Epidermal melanocyte (primary cell): ENCODE data around the gene SLC6A3.

Experiments used
- DNase-seq: peaks from one replicate; pipeline ENCODE4 v3.0.0; 2011; ENCODE audit warnings: low spot score; ENCODE audit not compliant: insufficient read length

SLC6A3 gene

DNA sequence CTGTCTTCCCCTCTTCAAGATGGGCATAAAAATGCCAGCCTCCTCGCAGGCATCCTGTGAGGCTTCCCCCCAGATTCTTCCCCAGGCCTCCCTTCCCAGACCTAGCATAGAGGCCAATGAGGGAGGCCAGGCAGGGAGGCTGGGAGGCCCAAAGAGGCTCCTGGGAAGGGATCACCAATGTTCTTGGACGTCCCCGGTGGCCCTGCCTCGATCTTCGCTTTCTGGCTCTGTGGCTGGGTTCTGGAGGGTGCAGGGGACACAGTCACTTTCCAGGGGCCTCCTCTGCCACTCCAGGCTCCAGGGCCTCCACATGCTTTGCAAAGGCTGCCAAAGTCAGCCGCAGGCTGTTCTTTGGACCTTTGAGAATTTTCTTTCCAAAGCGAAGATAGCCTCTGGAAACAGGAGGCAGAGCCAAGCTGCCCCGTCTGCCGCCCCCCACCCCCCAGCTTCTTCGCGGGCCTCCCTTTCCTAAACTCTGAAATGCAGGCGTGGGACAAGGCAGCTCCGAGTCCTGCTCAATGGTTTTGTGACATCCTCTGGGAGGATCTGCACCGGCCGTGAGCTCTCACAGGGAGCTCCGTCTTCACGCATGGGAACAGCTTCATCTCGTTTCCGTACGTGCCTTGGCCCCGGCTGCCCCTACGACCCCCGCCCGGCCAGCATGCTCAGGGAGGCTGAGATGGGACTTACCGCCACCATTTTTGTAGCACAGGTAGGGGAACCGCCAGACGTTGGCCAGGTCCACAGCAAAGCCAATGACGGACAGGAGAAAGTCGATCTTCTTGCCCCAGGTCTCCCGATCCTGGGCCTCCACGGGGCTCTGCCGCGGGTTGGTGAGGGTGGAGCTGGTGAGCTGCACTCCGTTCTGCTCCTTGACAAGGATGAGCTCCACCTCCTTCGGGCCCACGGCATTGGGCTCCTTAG is 2.8 kb downstream of the SLC6A3 start:
- DNase-seq: no peak

DNA sequence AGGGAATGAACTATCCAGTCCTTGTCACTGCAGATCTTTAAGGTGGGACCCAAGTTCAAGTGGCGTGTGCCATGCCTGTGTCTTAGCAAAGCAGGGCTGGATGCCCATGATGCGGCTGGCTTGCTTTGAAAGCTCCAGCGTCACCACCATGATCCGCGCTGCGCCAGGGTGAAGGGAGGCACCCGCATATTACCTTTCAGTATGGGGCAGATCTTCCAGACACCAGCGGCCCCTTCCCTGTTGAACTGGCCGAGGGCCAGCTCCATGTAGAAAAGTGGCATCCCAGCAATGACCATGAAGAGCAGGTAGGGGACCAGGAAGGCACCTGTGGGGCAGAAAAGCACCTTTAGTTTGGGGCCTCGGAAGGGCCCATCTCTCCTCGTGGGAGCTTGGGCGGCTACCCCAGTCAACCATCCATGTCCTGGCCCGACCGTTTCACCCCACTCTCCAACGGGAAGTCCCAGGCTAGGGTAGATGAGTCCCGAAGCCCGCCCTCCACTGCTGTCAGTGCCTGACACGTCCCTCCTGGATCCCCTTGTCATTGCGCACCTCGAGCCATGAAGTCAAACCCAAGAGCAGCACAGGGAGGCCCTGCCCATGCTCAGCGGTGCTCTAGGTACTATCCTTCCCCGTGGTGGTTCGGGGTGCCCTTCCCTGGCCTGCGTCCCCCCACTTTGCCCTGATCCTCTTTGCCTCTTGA is 3.9 kb downstream of the SLC6A3 start:
- no peak for DNase-seq

- DNase-seq: no peak
These were observed 5.1 kb downstream of the SLC6A3 start for GRCh38 chr5:1440098-1440493.

DNA sequence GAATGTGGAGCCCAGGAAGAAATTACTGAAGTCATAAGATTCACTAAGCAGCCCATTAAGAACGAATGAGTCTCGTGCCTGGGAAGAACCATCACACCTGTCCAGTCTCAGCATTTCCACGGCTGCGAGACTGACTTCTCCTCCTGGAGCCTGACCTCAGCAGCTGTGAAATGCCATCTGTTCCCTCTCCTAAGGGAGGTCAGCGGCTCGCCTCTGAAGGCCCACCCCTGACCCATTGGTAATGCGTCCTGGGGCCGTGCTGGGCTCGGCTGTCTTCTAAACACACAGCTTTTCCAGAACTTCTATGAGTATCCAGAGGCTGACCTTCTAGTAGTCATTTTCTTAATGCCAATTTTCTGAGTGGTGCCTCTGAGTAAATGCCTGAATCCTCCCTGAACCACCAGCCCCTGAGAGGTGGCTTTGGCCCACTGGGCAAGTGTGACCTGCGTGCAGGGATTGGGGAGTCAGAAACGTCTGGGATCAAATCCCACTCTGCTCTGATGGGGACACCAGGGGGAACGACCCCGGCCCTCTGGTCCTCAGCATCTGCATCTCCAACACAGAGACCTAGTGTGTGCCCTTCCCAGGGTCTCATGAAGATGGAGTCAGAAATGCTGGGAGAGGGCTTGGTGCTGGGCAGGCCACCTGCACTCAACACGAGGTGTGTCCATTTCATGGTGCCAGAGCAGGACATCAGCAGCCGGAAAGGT is 5.7 kb downstream of the SLC6A3 start:
- DNase-seq: no peak

GRCh38 chr5:1438871-1439270 is 6.4 kb downstream of the SLC6A3 start:
- DNase-seq: no peak

GRCh38 chr5:1437876-1438559 is 7.2 kb downstream of the SLC6A3 start:
- no peak for DNase-seq

DNA sequence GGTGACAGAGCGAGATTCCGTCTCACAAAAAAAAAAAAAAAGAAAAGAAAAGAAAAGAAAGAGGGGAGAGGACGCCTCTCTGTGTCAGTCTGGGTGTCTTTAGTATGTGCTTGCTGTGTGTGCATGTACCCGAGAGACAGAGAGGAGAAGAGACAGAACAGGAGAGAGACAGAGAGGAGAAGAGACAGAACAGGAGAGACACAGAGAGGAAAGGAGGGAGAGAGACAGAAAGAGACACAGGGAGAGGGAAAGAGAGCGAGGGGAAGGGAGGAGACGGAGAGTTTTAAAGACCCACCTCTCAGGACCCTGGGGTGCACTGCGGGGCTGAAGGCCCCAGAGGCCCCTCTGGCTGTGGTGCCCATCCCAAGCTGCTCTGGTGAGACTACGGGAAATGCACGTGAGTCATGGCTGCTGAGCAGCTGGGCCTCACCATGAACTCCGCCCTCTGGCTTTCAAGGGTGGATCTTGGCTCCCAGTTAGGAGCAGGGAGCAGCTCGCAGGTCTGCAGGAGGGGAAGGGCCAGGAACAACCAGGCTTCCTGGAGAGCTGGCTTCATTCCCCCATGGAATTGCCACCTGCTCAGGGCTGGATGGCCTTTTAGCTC is 7.9 kb downstream of the SLC6A3 start:
- DNase-seq: no peak

DNA sequence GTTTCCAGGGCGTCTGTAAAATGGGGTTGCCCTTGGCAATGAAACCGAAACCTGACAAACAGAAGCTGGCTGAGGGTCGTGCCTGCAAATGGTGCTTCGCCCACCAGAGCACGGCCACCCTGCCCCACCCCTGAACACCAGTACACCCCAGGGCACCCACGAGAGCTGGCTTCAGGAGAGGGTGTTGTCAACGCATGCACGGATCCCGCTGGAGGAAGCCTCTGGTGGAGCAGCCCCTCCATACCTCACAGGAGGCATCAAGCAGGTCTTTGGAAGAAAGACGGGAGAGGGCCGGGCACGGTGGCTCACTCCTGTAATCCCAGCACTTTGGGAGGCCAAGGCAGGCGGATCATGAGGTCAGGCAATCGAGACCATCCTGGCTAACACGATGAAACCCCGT is 8.6 kb downstream of the SLC6A3 start:
- no peak for DNase-seq

DNA sequence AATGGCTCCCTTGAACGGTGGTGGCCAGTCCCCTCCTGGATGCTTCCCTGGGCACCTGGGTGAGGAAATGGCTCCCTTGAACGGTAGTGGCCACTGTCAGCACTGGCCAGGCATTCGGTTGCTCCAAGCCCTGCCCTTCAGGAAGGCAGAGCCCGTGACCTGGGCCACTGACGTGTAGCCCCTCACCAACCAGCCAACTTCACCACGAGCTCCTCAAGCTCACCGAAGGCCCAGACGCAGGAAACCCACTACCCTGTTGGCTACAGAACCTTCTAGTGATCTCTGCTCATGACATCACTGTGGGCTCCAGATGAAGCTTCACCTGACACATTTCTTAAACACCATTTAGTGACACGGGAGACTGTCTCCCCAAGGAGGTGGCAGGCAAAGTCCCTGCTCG is 9.2 kb downstream of the SLC6A3 start:
- DNase-seq: no peak

DNA sequence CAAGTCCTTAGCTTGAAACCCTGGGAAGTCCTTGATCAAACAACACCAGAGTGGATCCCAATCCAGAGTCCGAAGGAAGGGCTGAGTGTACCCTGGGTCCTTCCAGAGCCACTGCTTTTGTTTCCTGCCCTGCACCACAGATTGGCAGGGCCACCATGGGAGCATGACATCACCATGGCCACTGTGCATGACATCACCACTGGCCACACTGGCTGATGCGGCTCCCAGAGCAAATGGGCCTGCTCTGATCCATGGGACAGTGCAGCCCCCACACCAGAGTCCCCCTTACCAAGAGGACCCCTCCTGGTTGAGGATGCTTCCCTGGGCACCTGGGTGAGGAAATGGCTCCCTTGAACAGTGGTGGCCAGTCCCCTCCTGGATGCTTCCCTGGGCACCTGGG is 9.9 kb downstream of the SLC6A3 start:
- DNase-seq: no peak

DNA sequence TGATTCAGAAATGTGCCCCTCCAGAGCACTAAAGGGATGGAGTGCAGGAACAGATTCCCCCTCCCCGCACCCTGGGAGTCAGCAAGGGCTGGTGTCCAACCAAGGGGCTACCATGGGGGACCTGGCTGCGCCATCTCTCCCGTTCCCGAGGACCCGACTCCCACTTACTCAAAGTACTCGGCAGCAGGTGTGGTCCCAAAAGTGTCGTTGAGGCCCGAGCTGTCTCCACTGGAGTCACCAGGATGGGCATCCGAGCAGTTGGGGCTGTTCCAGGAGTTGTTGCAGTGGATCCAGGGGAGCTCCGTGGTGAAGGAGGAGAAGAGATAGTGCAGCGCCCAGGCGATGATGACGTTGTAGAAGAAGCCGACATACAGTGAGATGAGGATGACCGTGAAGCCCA is 12.9 kb downstream of the SLC6A3 start:
- DNase-seq: no peak

- DNase-seq: no peak
These were observed 13.3 kb downstream of the SLC6A3 start for GRCh38 chr5:1431896-1432295.

DNA sequence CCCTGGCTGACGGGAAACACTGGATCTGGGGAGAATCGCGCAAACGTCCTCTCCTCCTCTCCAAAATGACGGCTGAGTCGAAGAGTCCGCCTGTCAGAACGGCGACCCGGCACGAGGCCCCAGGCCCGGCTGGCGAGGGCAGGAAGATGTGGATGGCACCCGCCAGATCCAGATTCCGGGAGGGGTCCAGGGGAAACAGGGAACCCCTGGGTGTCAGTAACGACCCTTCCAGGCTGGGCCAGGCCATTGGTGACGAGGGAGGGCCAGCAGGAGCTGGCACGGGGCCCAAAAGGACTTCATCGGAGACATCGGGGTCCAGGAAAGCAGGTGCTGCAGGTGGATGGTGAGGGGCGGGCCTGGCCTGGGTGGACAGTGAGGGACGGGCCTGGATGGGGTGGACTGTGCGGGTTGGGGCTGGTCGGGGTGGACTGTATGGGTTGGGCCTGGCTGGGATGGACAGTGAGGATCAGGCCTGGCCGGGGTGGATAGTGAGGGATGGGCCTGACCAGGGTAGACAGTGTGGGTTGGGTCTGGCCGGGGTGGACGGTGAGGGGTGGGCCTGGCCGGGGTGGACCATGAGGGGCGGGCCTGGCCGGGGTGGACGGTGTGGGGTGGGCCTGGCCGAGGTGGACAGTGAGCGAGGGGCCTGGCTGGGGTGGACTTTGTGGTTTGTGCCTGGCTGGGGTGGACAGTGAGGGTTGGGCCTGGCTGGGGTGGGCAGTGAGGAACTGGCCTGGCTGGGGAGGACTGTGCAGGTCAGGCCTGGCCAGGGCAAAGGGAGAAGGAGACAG is 14.0 kb downstream of the SLC6A3 start:
- no peak for DNase-seq

- no peak for DNase-seq
These were observed 15.0 kb downstream of the SLC6A3 start for GRCh38 chr5:1430121-1430795.

GRCh38 chr5:1429496-1429895 is 15.7 kb downstream of the SLC6A3 start:
- DNase-seq: no peak

DNA sequence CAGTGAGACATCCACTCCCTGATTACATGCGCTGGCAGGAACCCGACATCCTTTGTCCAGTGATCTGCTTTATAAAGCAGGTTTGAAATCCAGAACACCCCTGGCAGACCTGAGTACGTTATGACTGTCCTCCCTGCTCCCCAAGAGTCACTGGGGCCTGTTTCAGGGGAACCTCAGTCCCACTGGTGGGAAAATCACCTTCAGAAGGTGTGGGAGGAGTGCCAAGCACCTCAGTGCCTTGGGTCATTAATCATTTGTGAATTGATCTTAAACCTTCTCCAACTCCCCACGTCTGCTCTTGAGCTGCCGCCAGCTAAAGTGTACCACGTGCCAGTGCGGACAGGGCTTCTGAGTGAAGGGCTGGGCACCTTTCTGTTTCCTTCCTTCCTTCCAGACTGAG is 16.2 kb downstream of the SLC6A3 start:
- no peak for DNase-seq

DNA sequence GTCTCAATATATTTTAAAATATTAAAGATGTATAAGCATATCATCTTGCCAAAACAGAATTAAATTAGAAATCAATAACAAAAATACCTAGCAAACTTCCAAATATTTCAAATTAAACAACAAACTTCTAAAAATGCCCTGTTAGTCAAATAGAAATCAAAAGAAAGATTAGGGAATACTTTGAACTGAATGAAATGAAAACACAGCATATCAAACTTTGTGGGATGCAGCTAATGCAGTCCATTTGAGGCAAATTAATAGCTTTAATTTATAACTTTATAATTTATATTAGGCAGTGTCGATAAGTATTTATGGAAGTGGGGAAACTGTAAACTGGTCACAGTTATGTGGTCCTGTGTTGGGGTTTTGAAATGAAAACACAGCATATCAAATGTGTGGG is 17.1 kb downstream of the SLC6A3 start:
- DNase-seq: no peak

DNA sequence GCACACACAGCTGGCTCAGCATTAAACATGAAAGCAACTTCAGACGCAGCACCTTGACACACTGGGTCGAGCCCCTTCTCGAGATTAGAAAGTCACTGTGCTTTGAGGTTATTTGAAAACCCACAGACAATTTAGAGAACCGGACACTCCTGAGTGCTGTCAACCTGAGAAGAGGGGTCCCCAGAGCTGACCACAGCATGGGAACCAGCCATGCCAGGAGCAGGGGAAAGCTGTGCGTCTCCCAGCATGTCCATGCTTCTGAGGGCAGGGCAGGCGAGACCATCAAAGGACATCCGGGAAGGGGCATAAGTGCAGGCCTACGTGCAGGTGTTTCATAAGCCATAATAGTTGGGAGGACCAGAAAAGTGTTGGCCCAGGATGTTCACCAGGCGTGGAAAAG is 20.5 kb downstream of the SLC6A3 start:
- DNase-seq: no peak

DNA sequence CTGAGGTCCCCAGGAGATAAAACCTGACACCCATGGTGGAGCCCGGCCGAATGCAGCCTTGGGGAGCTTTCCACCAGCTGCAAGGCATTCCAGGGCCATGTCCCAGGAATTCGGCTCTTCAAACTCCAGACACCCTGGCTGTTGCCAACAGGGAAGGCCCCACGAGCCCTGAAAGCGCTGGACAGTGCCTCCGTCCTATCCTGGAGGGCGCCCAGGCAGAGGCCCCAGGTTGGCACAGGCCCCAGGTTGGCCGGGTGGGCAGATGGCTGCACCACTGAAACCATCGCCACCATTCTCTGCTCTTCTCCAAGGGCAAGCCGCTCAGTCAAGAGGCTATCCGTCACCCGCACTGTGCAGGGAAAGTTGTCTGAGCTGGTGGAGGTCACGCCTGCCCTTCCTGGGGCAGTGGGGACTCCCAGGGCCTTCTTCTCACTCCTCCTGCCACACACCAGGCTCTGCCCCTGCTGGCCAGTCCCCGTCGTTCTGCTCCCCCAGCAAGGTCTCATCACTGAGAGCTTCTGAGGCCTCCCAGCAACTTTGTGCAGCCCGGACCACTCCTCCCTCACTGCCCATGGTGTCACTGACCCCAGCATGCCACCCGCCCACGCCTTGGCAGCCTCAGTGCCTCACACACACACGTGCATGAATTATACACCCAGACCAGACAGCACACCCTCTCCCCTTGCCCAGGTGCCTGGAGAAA is 21.2 kb downstream of the SLC6A3 start:
- no peak for DNase-seq
